Heart left ventricle (tissue), 13 donors: ENCODE measurements around the gene SF3A2.

Source experiments
- POLR2A ChIP-seq, 2 donors: fragments of 450-650 bp; IDR thresholded peaks; one replicate each; pipeline ENCODE4 v1.6.1; 2017; ENCODE audit warnings: antibody characterized with exemption in 2 of 2, mild to moderate bottlenecking in 2 of 2, moderate library complexity in 2 of 2
- TF ChIP-seq, protein P1 (sequence below), 12 donors: fragments of 200-600 bp; sonication (generic) in 4 of 12; IDR thresholded peaks; one replicate each; pipeline versions ENCODE4 v1.5.0 to v1.8.0; 2018 to 2022; ENCODE audit warnings: antibody characterized with exemption in 12 of 12, mild to moderate bottlenecking in 5 of 12
- donor health status: ischemic (EF 13 %, LVEDD 7.1; RV severe dilation, severe dysfunction).
- donor health status: DM: no; HTN: yes; CAD: no.
- donor health status: DM: no; HTN: no; CAD: no.
- donor health status: ischemic (EF 25% LVEDD 6.9; RV normal size, moderate dysfunction).
- donor health status: ischemic (EF 25% LVEDD 5.7; RV mildly dilated, moderate dysfunction).
- donor health status: ischemic (EF 35%, LVEDD 5.7; RV mildly dilated, moderate dysfunction).
- donor health status: nonischemic (EF 11% LVEDD 7.7; RV severe dilation, severe dysfunction).
- donor health status: DM: yes; HTN: yes; CAD: no.
- donor health status: PGD.
- donor health status: ischemic (EF 29% LVEDD 5.4; RV normal size, mild dysfunction).
- donor health status: nonischemic (EF 23%, LVEDD 6.1; RV moderate dilation, normal function).

DNA sequence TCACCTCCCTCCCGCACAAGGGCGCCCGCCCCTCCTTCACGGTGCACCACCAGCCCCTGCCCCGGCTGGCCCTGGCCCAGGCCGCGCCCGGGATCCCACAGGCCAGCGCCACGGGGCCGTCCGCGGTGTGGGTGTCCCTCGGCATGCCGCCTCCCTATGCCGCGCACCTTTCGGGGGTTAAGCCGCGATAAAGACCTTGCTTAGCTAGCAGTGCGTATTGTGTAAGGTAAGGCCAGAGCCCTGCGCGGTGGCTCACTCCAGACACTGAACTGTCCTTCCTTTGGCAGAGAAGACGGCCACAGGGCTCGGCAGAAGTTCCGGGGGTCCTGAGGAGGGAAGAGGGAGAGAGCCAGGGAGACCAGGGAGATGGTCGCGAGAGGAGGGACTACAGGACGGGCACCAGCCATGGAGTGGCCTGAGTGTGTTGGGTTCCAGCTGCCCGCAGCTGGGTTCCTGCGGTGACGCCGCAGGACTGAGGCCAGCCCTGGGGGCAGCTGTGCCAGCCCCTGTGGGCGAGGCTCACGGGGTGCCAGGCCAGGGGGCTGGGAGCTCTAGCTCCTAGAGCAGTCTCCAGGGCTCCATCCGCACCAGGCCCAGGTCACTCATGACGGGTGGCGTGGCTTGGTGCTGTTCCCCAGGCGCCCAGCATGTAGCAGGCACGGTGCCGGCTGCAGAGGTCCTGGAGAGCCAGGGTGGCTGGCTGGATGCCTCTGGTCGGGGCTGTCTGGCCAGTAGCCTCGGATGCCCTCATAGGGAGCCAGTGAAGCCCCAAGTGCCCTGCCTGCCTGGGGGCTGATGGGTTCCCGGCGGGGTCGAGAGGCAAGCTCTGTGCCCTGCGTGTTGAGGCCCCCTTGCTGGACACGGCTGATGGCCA, 8.2 kb upstream of the SF3A2 start:
- TF ChIP-seq, protein P1, sequence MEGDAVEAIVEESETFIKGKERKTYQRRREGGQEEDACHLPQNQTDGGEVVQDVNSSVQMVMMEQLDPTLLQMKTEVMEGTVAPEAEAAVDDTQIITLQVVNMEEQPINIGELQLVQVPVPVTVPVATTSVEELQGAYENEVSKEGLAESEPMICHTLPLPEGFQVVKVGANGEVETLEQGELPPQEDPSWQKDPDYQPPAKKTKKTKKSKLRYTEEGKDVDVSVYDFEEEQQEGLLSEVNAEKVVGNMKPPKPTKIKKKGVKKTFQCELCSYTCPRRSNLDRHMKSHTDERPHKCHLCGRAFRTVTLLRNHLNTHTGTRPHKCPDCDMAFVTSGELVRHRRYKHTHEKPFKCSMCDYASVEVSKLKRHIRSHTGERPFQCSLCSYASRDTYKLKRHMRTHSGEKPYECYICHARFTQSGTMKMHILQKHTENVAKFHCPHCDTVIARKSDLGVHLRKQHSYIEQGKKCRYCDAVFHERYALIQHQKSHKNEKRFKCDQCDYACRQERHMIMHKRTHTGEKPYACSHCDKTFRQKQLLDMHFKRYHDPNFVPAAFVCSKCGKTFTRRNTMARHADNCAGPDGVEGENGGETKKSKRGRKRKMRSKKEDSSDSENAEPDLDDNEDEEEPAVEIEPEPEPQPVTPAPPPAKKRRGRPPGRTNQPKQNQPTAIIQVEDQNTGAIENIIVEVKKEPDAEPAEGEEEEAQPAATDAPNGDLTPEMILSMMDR (IDR thresholded peaks at IDR 0.05), result no peak
- no peak for TF ChIP-seq POLR2A (IDR thresholded peaks at IDR 0.05)
